Globus pallidus (tissue), 1 donor: ENCODE data around the gene CA11.
A peak's percentile ranks its signal among the peaks of the same experiment; 100 is the strongest.
"Not testable (repeated sequence)": the region's sequence is repeated elsewhere in the genome, so short reads cannot be mapped to it uniquely, and the experiment has no call there.

ENCODE experiments used
- DNase-seq: peaks from one replicate; pipeline ENCODE4 v3.0.0-alpha.2; 2015; ENCODE audit warnings: low spot score

The CA11 gene

GRCh38 chr19:48641850-48642249 lies 4.1 kb downstream of the CA11 start:
- no peak for DNase-seq

- DNase-seq: no peak
Observed at GRCh38 chr19:48639483-48640375, 6.3 kb downstream of the CA11 start.

DNA sequence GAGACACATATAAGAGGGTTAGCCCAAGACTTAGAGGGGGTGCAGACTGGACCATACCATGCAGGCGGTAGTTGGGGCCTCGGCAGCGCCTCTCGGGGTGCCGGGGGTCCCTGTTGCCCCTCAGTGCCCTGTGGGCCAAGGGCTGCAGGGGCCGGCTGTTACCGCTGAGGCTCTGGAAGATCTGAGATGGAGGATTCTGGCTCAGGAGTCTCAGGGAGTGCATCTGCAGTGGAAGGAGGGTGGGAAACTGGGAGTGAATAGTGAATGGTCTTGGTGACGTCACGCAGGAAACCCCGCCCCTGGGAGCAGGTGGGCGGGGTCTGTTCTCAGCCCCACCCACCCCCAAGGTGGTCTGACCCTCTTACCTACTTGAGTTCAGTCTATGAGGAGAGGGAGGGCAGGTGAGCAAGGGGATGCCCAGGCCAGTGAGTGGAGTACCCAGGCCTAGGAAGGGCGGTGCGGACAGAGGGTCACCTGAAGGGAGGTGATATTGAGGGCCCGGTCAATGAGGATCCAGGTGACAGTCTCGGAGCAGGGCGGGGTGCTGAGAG lies 7.1 kb downstream of the CA11 start:
- DNase-seq: no peak

DNA sequence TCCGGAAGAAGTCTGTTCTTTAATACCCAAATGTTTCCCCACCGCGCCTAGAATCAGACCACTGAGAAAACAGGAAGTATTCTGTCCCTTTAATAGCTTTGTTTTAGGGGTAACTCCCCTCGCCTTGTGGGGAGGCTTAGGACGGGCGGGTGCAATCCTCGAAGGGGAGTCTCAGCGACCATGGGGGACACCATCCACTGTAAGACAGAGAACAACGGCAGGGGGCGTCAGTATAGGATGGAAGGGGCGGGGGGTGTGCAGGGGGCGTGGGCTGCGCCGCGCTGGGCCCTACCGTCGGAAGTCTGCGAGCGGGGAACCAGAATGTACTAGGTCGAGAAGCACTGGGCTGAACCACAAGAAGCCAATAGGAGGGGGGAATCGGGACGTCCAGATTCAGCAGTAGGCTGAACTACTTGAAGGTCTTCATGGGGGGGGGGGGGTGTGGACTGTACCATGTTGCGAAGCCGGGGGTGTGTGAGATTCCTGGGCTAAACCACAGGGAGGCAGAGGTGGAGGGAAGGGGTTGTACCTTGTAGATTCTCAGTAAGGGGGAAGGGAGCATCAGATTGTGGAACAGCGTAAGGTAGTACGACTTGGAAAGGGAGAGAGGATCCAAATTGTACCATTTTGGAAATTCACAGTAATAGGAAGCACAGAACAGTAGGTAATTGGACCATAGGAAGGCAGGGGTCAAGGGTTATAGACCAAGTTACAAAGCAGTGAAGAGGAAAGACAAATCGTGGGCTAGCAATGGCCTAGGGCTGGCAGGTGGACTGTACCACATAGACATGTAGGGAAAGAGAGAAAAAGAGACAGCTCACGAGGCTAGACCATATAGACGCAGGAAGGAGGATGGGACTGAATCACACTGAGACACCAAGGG lies 7.8 kb downstream of the CA11 start:
- peak; percentile 95 for DNase-seq

DNA sequence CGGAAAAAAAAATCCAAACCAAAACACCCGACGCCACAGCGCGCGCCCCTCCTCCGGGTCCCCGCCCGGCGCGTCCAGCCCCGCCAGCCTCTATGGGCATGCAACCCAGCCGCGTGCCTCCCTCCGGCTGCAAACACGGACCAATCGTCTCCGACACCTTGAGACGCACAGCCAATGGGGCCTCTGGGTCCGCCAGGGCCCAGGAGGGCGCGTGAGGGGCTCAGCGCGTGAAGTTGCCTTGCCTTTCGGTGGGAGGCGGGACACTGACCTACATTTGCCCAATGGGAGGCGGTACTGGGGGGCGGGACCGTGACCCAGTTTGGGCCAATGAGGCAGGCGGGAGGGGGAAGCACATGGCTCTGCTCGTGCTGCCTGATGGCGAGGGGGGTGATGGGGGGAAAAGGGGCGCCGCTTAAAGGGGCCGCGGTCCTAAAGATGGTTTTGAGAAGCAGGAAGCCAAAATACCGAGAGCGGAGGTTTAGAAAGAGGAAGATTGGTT lies 8.5 kb downstream of the CA11 start:
- DNase-seq: peak; percentile 99

- no peak for DNase-seq
Observed at GRCh38 chr19:48636859-48637448, 9.0 kb downstream of the CA11 start, which contains the start of gene DBP. Gene DBP, minus strand, starts transcription at chr19:48637379. Its CDS starts 385 bp downstream, at chr19:48636994.

- no peak for DNase-seq
Observed at GRCh38 chr19:48635966-48636858, 9.8 kb downstream of the CA11 start.

GRCh38 chr19:48635263-48635965 lies 10.6 kb downstream of the CA11 start:
- peak; percentile 65 for DNase-seq

- peak; percentile 92 for DNase-seq
Observed at GRCh38 chr19:48634424-48635262, 11.3 kb downstream of the CA11 start.

DNA sequence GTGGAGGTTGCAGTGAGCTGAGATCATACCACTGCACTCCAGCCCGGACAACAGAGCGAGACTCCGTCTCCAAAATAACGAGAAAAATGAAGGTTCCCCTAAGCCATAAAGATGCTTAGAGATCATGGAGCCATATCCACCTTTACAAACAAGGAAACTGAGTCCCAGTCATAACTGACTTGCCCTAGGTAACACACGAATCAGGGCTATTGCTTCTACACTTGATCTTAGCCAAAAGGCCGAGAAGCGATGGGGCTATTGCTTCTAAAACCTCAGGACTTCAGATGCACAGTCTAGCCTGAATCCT lies 12.0 kb downstream of the CA11 start:
- no peak for DNase-seq

- DNase-seq: no peak
Observed at GRCh38 chr19:48633148-48634035, 12.6 kb downstream of the CA11 start.

GRCh38 chr19:48632692-48633147 lies 13.3 kb downstream of the CA11 start:
- DNase-seq: no peak

DNA sequence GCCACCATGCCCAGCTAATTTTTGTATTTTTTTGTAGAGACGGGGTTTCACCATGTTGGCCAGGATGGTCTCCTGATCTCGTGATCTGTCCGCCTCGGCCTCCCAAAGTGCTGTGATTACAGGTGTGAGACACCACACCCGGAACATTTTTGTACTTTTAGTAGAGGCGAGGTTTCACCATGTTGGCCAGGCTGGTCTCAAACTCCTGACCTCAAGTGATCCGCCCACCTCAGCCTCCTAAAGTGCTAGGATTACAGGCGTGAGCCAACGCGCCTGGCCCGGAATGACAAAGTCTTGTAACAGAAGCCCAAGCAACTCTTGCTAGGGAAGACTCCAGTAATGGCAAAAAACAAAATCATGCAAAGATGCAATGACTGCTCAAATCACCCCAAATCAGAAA lies 13.7 kb downstream of the CA11 start:
- not testable (repeated sequence) for DNase-seq

DNA sequence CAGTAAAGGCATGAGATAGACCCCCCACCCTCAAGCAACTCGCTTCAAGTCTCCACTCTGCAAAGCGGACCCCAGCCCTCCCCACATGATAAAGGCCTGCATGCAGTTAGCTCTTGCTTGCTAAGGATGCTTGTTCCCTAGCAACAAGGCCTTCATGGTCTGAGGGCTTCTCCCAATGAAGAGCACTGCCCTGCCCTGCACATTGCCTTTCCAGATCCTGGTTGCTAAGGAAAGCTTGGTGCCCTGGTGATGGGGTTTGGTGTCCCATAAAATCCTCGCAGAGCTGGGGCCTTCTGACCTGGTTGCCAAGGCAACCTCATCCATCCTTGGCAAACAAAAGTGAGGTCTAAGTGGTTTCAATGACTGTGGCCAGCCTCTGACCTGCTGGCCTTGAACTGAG lies 14.8 kb downstream of the CA11 start:
- no peak for DNase-seq

DNA sequence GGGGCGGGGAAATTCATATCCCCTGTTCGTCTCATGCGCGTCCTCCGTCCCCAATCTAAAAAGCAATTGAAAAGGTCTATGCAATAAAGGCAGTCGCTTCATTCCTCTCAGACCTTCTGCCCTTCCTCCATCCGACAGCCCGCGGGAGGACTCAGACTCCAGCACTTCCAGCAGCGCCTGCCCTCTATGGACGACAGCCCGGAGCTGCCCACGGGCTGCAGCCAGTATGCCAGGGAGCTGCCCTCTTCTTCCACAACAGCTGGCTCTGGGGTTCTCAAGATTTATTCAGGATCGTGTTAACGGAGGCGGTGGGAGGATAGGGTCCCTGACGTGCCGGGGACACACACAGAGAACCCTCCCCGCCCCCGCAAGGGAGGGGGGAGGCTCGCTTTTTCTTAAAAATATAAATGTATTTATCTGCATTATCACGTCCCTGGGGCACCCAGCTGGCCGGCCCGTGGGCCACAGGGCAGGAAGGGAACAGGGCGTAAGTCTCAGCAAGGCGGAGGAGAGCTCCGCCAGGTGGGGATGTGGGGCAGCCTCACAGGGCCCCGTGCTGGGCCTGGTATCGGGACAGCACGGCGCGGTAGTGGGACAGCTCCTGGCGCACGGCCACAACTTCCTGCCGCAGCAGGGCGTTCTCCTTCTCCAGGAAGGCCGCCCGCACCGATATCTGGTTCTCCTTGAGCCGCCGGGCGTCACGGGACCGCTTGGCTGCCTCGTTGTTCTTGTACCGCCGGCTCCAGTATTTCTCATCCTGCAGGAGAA lies 15.5 kb downstream of the CA11 start:
- no peak for DNase-seq

GRCh38 chr19:48629599-48630295 lies 16.2 kb downstream of the CA11 start:
- no peak for DNase-seq

DNA sequence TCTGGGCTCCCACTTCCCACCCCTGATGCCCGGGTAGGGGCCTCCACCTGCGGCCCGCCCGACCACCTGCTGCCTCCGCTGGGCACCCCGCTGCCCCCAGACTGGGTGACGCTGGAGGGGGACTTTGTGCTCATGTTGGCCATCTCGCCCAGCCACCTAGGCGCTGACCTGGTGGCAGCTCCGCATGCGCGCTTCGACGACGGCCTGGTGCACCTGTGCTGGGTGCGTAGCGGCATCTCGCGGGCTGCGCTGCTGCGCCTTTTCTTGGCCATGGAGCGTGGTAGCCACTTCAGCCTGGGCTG lies 16.7 kb downstream of the CA11 start:
- DNase-seq: no peak
